Measurements from ENCODE around the gene MTERF2. TPM values are rescaled to one million over a fixed set of nuclear protein-coding genes. Genes with fewer than 3 reads are reported as not detected.
"Not testable (repeated sequence)": the region's sequence is repeated elsewhere in the genome, so short reads cannot be mapped to it uniquely, and the experiment has no call there.

The MTERF2 gene
- polyA plus RNA-seq, 1 donor = 21.6 TPM

DNA sequence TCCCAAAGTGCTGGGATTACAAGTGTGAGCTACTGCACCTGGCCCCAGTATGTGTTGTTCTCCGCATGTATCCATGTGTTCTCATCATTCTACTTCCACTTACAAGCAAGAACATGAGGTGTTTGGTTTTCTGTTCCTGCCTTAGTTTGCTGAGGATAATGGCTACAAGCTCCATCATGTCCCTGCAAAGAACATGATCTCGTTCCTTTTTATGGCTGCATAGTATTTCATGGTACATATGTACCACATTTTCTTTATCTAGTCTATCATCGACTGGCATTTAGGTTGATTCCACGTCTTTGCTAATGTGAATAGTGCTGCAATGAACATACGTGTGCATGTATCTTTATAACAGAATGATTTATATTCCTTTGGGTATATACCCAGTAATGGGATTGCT is 9.2 kb upstream of the MTERF2 start:
- not testable (repeated sequence) for DNase-seq; H3K27me3 ChIP-seq (ENCODE audit: control insufficient read depth, insufficient read depth, low read length); H3K9me3 ChIP-seq (ENCODE audit: control insufficient read depth, low read depth, low read length); H3K27ac ChIP-seq (ENCODE audit: low read length); H3K4me3 ChIP-seq (ENCODE audit: low read length); H3K4me1 ChIP-seq (ENCODE audit: control insufficient read depth, insufficient read depth, low read length)
- WGBS (ENCODE audit: insufficient coverage, low lambda C conversion rate) = 100% methylated on average over 1 of the region's 5 CpGs
- H3K36me3 ChIP-seq (ENCODE audit: control insufficient read depth, insufficient read depth, low read length) = peaks cover 14% of the 10 kb centered on the region

GRCh38 chr12:106994579-106995220 is 7.8 kb upstream of the MTERF2 start:
- Histone ChIP-seq H3K27me3 (ENCODE audit: control insufficient read depth, insufficient read depth, low read length) (no peaks in the 10 kb centered on the region), H3K4me1 (ENCODE audit: control insufficient read depth, insufficient read depth, low read length) (no peaks in the 10 kb centered on the region)
- WGBS (ENCODE audit: insufficient coverage, low lambda C conversion rate) = 20% methylated on average over 1 of the region's 2 CpGs

DNA sequence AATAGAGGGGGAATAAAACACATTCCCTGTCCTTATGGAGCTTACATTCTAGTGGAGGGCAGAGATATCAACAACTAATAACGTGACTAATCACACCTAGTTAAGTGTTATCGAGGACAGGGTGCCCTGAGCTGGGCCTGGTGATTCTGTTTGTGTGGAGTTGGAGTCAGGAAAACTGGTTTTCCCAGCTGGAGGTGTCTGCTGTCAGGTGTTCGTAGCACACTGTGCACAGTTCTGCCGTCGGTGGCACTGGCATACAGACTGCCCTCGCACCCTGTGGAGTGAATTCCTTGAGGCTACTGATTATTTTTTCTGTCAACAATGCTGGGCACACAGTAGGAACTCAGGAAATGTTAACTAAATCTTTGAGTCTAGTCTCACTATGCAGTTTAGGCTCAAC is 900 bp upstream of the MTERF2 start:
- no CpG with 5 or more reads among the region's 6 CpGs for WGBS (ENCODE audit: insufficient coverage, low lambda C conversion rate)
- Histone ChIP-seq H3K9me3 (ENCODE audit: control insufficient read depth, low read depth, low read length) (no peaks in the 10 kb centered on the region), H3K36me3 (ENCODE audit: control insufficient read depth, insufficient read depth, low read length) (peaks cover 8% of the 10 kb centered on the region), H3K4me1 (ENCODE audit: control insufficient read depth, insufficient read depth, low read length) (peaks cover 6% of the 10 kb centered on the region), H3K27me3 (ENCODE audit: control insufficient read depth, insufficient read depth, low read length) (no peaks in the 10 kb centered on the region), H3K27ac (ENCODE audit: low read length) (no peak overlapping the region), H3K4me3 (ENCODE audit: low read length) (no peak overlapping the region)
- DNase-seq = no peak

More at GRCh38 chr12:106994579-106995220, 7.8 kb upstream of the MTERF2 start:
- no peak overlapping the region for H3K4me3 ChIP-seq (ENCODE audit: low read length)
- no peaks in the 10 kb centered on the region for H3K9me3 ChIP-seq (ENCODE audit: control insufficient read depth, low read depth, low read length)
- peaks cover 12% of the 10 kb centered on the region for H3K36me3 ChIP-seq (ENCODE audit: control insufficient read depth, insufficient read depth, low read length)
- no peak for DNase-seq
- H3K27ac ChIP-seq (ENCODE audit: low read length) = no peak overlapping the region

GRCh38 chr12:106986135-106986534 is 811 bp downstream of the MTERF2 start:
- Histone ChIP-seq H3K36me3 (ENCODE audit: control insufficient read depth, insufficient read depth, low read length) (peaks cover 8% of the 10 kb centered on the region), H3K4me1 (ENCODE audit: control insufficient read depth, insufficient read depth, low read length) (peaks cover 6% of the 10 kb centered on the region), H3K27ac (ENCODE audit: low read length) (peak overlapping the region; percentile 72), H3K27me3 (ENCODE audit: control insufficient read depth, insufficient read depth, low read length) (no peaks in the 10 kb centered on the region), H3K4me3 (ENCODE audit: low read length) (peak overlapping the region; percentile 68), H3K9me3 (ENCODE audit: control insufficient read depth, low read depth, low read length) (no peaks in the 10 kb centered on the region)
- DNase-seq = no peak
- WGBS (ENCODE audit: insufficient coverage, low lambda C conversion rate) = 20% methylated on average over 1 of the region's 4 CpGs

DNA sequence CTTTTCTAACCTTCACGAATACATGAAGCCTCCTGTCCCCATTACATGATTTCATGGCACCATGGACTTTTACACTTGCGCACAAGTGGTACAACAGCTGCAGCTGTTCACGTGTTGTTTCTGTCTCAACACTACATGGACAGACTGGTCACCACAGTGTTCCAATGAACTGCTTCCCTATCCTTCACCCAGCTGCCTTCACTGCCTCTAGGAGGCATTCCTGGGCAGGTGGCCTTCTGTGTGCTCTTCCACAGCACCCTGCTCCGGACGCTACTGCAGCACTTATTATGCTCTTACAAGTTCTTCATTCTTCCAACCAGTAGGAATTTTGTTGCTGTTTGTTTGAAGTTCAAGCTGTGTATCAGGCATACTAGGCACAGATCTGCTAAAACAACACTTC is 1.5 kb downstream of the MTERF2 start:
- DNase-seq = no peak
- H3K27me3 ChIP-seq (ENCODE audit: control insufficient read depth, insufficient read depth, low read length) = no peaks in the 10 kb centered on the region
- no peaks in the 10 kb centered on the region for H3K9me3 ChIP-seq (ENCODE audit: control insufficient read depth, low read depth, low read length)
- H3K36me3 ChIP-seq (ENCODE audit: control insufficient read depth, insufficient read depth, low read length) = peaks cover 8% of the 10 kb centered on the region
- H3K27ac ChIP-seq (ENCODE audit: low read length) = no peak overlapping the region
- H3K4me3 ChIP-seq (ENCODE audit: low read length) = no peak overlapping the region
- WGBS (ENCODE audit: insufficient coverage, low lambda C conversion rate) = 100% methylated on average over 1 of the region's 5 CpGs
- peaks cover 6% of the 10 kb centered on the region for H3K4me1 ChIP-seq (ENCODE audit: control insufficient read depth, insufficient read depth, low read length)

DNA sequence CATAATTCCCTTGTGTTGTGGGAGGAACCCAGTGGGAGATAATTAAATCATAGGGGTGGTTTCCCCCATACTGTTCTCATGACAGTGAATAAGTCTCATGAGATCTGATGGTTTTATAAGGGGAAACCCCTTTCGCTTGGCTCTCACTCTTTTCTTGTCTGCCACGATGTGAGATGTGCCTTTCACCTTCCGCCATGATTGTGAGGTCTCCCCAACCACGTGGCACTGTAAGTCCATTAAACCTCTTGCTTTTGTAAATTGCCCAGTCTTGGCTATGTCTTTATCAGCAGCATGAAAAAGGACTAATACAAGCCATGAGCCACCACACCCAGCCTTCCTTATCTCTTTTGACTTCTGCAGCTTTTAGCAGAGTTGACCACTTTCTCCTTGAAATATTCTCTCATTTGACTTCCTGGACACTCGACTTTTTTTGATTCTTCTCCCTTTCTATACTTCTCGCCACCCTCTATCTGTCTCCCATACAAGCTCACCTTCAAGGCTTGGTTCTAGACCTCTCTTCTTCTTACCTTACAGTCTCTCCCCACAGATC is 2.3 kb downstream of the MTERF2 start:
- Histone ChIP-seq H3K27ac (ENCODE audit: low read length) (no peak overlapping the region), H3K9me3 (ENCODE audit: control insufficient read depth, low read depth, low read length) (no peaks in the 10 kb centered on the region), H3K4me3 (ENCODE audit: low read length) (no peak overlapping the region), H3K36me3 (ENCODE audit: control insufficient read depth, insufficient read depth, low read length) (peaks cover 8% of the 10 kb centered on the region), H3K4me1 (ENCODE audit: control insufficient read depth, insufficient read depth, low read length) (peaks cover 6% of the 10 kb centered on the region), H3K27me3 (ENCODE audit: control insufficient read depth, insufficient read depth, low read length) (no peaks in the 10 kb centered on the region)
- no peak for DNase-seq
- WGBS (ENCODE audit: insufficient coverage, low lambda C conversion rate) = 97% methylated on average over 3 of the region's 6 CpGs

GRCh38 chr12:106982229-106982628 is 4.7 kb downstream of the MTERF2 start:
- peaks cover 9% of the 10 kb centered on the region for H3K4me1 ChIP-seq (ENCODE audit: control insufficient read depth, insufficient read depth, low read length)
- no peak for DNase-seq
- WGBS (ENCODE audit: insufficient coverage, low lambda C conversion rate) = no CpG with 5 or more reads among the region's 1 CpG

GRCh38 chr12:106981788-106982187 is 5.2 kb downstream of the MTERF2 start:
- H3K36me3 ChIP-seq (ENCODE audit: control insufficient read depth, insufficient read depth, low read length) = peaks cover 8% of the 10 kb centered on the region
- H3K27me3 ChIP-seq (ENCODE audit: control insufficient read depth, insufficient read depth, low read length) = no peaks in the 10 kb centered on the region
- H3K27ac ChIP-seq (ENCODE audit: low read length) = no peak overlapping the region
- WGBS (ENCODE audit: insufficient coverage, low lambda C conversion rate) = no CpG with 5 or more reads among the region's 3 CpGs
- H3K9me3 ChIP-seq (ENCODE audit: control insufficient read depth, low read depth, low read length) = no peaks in the 10 kb centered on the region
- peaks cover 12% of the 10 kb centered on the region for H3K4me1 ChIP-seq (ENCODE audit: control insufficient read depth, insufficient read depth, low read length)
- no peak for DNase-seq
- H3K4me3 ChIP-seq (ENCODE audit: low read length) = no peak overlapping the region

More at GRCh38 chr12:106982229-106982628, 4.7 kb downstream of the MTERF2 start:
- H3K36me3 ChIP-seq (ENCODE audit: control insufficient read depth, insufficient read depth, low read length) = peaks cover 8% of the 10 kb centered on the region
- H3K4me3 ChIP-seq (ENCODE audit: low read length) = no peak overlapping the region
- no peak overlapping the region for H3K27ac ChIP-seq (ENCODE audit: low read length)
- no peaks in the 10 kb centered on the region for H3K9me3 ChIP-seq (ENCODE audit: control insufficient read depth, low read depth, low read length)
- no peaks in the 10 kb centered on the region for H3K27me3 ChIP-seq (ENCODE audit: control insufficient read depth, insufficient read depth, low read length)

GRCh38 chr12:106980944-106981343 is 6.0 kb downstream of the MTERF2 start:
- no CpG with 5 or more reads among the region's 7 CpGs for WGBS (ENCODE audit: insufficient coverage, low lambda C conversion rate)
- peaks cover 16% of the 10 kb centered on the region for H3K4me1 ChIP-seq (ENCODE audit: control insufficient read depth, insufficient read depth, low read length)
- no peak overlapping the region for H3K27ac ChIP-seq (ENCODE audit: low read length)
- DNase-seq = no peak
- no peaks in the 10 kb centered on the region for H3K9me3 ChIP-seq (ENCODE audit: control insufficient read depth, low read depth, low read length)
- H3K4me3 ChIP-seq (ENCODE audit: low read length) = no peak overlapping the region
- H3K36me3 ChIP-seq (ENCODE audit: control insufficient read depth, insufficient read depth, low read length) = peaks cover 8% of the 10 kb centered on the region
- H3K27me3 ChIP-seq (ENCODE audit: control insufficient read depth, insufficient read depth, low read length) = no peaks in the 10 kb centered on the region

- peak in 1 of 2 donors; percentile 17 for DNase-seq
- Histone ChIP-seq H3K9me3 (ENCODE audit: control insufficient read depth, low read depth, low read length) (no peaks in the 10 kb centered on the region), H3K4me3 (ENCODE audit: low read length) (no peak overlapping the region), H3K4me1 (ENCODE audit: control insufficient read depth, insufficient read depth, low read length) (peaks cover 25% of the 10 kb centered on the region), H3K27ac (ENCODE audit: low read length) (no peak overlapping the region), H3K27me3 (ENCODE audit: control insufficient read depth, insufficient read depth, low read length) (no peaks in the 10 kb centered on the region), H3K36me3 (ENCODE audit: control insufficient read depth, insufficient read depth, low read length) (no peaks in the 10 kb centered on the region)
- WGBS (ENCODE audit: insufficient coverage, low lambda C conversion rate) = 49% methylated on average over 4 of the region's 9 CpGs
Measured at GRCh38 chr12:106978035-106978800, 8.7 kb downstream of the MTERF2 start.
